HG03097 (cell line): ENCODE data around the gene CDR2.
"Not testable (repeated sequence)": the region's sequence is repeated elsewhere in the genome, so short reads cannot be mapped to it uniquely, and the experiment has no call there.

ENCODE experiments used
- ATAC-seq: cut with Tn5 transposase; IDR thresholded peaks from one replicate; pipeline ENCODE4 v1.9.1; 2021; ENCODE audit not compliant: unreplicated experiment, low FRiP score

CDR2 gene

GRCh38 chr16:22379656-22380055 is 5.2 kb upstream of the CDR2 start:
- no peak for ATAC-seq

GRCh38 chr16:22375963-22376640 is 1.7 kb upstream of the CDR2 start:
- no peak for ATAC-seq

DNA sequence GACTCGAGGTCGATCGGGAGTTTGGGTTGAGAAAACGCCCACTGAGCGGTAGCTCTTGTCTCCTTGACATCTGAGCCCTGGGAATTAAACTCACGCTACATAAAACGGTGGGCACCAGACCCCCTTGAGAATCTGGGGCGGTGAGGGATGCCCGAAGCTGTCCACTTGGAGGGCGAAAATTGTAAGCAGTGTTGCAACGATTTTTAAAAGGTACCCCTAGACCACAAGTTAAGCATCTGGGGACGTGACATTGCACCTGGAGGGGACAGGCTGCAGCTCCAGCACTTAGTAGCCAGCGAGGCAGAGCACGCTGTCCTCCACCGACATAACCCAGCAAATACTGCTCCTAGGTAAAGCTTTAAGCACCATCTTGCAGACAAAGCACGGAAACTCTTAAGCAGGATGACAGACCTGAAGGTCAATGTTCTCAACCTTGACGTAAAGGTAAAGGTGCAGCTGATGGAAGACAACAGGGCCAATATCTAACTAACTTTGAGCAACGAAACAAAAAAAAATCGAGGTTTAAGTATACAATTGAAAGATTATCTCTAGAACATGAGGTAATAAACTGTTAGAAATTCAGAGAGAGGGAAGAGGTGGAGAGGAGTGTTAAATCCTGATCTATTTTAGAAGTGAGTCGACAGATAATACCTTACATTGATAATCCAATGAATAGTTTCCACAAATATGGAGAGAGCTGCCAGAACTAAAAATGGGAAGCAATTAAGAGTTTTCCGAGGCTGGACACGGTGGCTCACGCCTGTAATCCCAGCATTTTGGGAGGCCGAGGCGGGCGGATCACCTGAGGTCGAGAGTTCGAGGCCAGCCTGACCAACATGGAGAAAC is 921 bp upstream of the CDR2 start:
- ATAC-seq: no peak

DNA sequence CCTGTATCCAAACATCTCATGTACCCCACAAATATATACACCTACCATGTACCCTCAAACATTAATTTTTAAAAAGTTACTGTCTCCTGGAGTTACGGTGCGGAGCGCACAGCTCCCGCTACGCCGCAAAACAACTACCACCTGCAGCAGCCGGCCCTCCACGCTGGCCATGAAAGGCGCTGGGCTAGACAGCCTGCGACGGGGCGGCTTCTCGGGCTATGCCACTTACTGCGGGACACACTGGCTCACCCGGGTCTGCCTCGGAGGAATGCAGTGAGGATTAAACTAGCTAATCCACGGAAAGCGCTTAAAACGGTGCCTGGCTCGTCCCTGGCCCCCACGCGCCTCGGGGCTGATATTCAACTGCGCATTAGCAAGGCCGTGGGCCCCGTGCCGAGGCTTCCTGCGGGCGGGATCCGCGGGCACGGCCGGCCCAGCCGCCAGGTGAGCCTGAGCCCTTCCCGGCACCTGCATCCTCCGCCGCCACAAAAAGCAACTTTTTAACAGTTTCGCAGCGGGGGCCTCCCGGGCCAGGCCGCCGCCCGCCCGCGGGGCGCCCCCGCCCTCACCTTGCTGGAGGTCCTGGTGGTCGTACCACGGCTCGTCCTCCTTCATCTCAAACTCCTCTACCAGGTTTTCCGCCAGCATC is 633 bp downstream of the CDR2 start:
- ATAC-seq: peak; percentile 22

- ATAC-seq: no peak
These were observed 1.3 kb downstream of the CDR2 start for GRCh38 chr16:22372882-22373661.

DNA sequence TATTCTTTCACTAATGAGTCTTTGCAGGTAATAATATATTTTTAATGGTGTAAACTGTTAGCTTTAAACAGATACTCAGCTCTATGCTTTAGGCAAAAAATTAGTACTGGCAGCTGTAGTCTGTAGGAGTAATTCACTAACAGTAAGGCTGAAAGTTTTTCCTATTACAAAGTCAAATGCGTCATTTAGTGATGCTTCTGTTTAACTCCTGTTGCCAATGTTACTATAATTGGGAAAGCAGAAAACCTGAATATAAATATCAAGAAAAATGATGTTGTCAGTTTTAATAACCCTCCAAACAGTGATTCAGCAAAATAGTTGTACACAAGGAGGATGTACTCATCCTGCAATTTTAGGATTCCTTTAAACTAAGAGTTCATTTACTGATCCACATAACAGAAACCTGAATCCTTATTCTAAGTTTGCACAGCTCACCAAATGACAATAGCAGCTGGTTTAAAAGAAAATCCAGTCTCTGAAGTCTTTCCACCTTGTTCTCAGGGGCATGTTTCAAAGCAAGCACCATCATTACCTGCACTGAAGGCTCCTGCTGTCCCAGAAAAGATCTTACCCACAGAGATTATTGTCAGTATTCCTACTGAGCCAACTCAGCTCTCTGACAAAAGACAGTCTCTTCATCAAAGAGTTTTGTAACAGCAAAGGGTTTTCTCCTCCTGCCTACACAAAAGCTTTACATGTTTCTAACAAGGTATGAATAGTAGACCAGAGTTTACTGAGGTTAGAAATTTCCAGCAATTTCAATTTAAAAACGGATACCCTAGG is 4.2 kb downstream of the CDR2 start:
- ATAC-seq: no peak

- no peak for ATAC-seq
These were observed 5.1 kb downstream of the CDR2 start for GRCh38 chr16:22369221-22369811.

- not testable (repeated sequence) for ATAC-seq
These were observed 6.1 kb downstream of the CDR2 start for GRCh38 chr16:22368200-22368826.

- ATAC-seq: no peak
These were observed 7.5 kb downstream of the CDR2 start for GRCh38 chr16:22366889-22367288.

- ATAC-seq: no peak
These were observed 8.0 kb downstream of the CDR2 start for GRCh38 chr16:22366371-22366770.

DNA sequence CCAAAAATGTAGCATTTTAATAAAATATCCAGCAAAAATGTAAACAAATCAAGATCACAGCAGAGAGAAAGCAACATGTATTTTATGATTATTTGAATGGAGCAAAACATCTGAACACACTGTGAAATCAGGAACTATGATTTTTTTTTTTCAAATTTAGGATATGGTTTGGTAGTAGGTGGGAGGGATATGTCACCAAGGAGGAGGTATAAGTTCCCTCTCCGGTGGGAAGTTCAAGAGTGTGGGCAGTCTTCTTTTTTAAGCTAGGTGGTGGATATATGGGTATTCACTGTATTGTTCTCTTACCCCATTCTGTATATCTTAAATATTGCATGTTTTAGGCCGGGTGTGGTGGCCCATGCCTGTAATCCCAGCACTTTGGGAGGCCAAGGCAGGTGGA is 10.2 kb downstream of the CDR2 start:
- no peak for ATAC-seq

DNA sequence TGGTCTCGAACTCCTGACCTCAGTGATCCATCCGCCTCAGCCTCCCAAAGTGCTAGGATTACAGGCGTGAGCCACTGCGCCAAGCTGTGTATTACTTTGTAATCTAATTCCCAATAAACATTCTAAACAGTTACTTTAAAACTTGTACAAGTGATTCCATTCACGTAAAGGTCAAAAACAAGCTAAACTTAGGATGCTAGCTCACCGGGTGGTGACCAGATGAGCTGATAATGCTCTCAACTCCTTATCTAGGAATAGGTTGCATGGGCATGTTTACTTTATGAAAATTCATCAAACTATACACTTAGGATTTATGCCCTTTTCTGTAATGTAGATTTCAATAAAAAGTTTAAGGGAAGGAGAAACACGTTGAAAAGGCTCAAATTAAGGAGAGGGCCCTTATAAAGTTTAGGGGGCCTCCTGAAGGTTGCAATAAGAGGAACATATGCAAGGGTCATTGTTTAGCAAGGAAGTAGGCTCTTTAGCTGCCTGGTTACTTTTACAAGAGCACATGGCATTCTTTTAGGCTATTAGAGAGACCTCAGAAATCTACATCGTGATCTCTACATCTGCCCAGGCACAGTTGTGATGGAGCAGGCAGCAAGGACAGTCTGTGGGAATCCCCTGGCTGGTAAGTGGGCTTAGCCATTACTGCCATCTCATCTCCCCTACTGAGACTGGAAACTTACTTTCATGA is 13.3 kb downstream of the CDR2 start:
- ATAC-seq: no peak

GRCh38 chr16:22359679-22360078 is 14.7 kb downstream of the CDR2 start:
- no peak for ATAC-seq

- no peak for ATAC-seq
These were observed 16.4 kb downstream of the CDR2 start for GRCh38 chr16:22358000-22358399.

GRCh38 chr16:22357635-22357971 is 16.8 kb downstream of the CDR2 start:
- no peak for ATAC-seq

DNA sequence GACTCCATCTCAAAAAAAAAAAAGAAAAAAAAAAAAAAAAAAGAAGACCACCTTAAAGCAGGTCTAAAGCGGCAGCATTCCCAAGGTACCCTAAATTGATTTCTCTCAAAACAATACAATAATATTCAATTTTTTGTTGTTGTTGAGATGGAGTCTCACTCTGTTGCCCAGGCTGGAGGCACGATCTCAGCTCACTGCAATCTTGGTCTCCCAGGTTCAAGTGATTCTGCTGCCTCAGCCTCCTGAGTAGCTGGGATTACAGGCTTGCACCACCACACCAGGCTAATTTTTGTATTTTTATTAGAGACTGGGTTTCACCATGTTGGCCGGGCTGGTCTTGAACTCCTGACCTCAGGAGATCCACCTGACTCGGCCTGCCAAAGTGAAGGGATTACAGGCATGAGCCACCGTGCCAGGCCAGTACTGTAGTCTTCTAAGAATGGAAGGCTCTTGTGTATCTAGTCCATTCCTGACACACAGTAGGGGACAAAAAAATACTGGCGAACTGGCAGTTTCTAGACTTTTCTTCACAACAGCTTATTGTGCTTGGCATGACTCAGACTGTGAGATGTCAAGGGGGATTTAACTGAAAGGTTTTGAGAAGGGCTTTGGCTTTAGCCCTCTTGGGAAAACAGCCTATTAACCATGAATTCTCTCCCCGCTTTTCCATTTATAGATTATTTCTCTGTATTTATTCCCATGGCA is 17.3 kb downstream of the CDR2 start:
- ATAC-seq: no peak

DNA sequence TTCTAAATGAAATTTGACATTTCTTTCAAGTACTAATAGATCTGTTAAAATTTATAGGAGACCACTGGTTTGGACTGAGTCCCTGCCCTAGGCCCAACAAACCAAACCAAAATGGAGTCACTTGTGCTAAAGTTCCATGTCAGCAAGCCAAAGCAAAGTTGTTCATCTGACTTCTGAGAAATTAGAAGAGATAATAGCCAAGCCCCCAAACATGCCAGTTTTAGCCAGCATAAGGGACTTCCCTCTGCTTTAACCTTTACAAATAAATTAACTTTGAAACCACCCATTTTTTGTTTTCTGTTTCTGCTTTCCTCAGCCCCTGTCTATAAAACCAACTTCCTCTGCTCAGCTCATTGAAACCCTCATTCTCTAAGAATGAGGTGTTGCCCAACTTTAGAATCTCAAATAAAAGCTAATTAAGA is 18.9 kb downstream of the CDR2 start:
- no peak for ATAC-seq

DNA sequence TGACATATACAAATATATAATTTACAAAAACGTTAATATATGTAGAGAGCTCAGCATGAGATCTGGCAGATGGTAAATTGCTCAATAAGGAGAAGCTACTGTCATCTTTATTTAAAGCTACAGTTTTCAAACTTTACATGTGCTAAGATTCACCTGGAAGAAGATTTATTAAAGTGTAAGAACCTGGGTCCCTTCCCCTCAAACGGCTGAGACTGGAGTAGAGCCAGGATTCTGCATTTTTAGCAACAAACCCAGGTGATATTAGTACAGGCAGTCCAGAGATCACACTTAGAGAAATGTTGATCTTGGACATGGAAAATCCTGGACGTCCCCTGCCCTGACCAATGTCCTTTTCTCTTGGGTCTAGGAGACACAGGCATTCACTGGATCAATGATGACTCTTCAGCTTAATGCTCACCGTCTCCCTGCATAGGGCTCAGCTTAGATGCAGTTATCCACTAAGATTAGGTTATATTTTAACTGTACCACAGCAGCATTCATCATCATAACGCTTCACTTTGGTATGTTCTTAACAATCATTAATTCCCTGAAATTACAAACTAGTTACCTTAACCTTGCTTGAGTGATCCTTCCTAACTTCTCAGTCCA is 20.4 kb downstream of the CDR2 start:
- ATAC-seq: no peak
